ENCODE measurements around the gene ARHGAP19. TPM values are rescaled to one million over a fixed set of nuclear protein-coding genes. Genes with fewer than 3 reads are reported as not detected.

The ARHGAP19 gene
- total and polyA plus RNA-seq, 2 of the 8 experiments (the other 6 are each of a cell fraction or from before 2014, with no cell fraction given): 13.3 to 32.1 TPM

- Histone ChIP-seq H2BK12ac (ENCODE audit: low read depth, low read length) (no peak overlapping the region), H2AFZ (ENCODE audit: low read length) (no peak overlapping the region), H2BK5ac (ENCODE audit: low read depth, low read length) (no peak overlapping the region), H2BK20ac (ENCODE audit: low read length) (no peak overlapping the region), H3K23ac (ENCODE audit: insufficient read length) (no peak overlapping the region), H4K20me1 (replicated peaks in 1 of 2; ENCODE audit: control insufficient read depth in 1 of 2, insufficient read depth in 2 of 2, low read length in 2 of 2) (no peaks in the 10 kb centered on the region), H3K14ac (ENCODE audit: insufficient read length) (no peak overlapping the region), H4K91ac (replicated peaks; ENCODE audit: insufficient read length, low read length) (no peak overlapping the region), H3K27ac (ENCODE audit: low read depth, low read length) (no peak overlapping the region), H3K56ac (replicated peaks; ENCODE audit: insufficient read length, low read depth, low read length) (no peak overlapping the region), H3K9me3 (ENCODE audit: insufficient read depth in 2 of 2, low read depth in 1 of 2, low read length in 1 of 2) (no peaks in the 10 kb centered on the region), H2BK15ac (ENCODE audit: low read length) (no peak overlapping the region), H3K27me3 (replicated peaks in 1 of 4; ENCODE audit: control insufficient read depth in 3 of 4, extremely low read depth in 1 of 4, insufficient read depth in 3 of 4, low read length in 3 of 4) (peaks cover 15 to 35% (median 27%) of the 10 kb centered on the region in 4 experiments), H3K4ac (replicated peaks; ENCODE audit: insufficient read length, low read depth, low read length) (no peak overlapping the region), H3K4me1 (replicated peaks in 1 of 4; ENCODE audit: control insufficient read depth in 3 of 4, insufficient read depth in 4 of 4, low read length in 3 of 4) (peaks cover 2 to 7% (median 5%) of the 10 kb centered on the region in 4 experiments; a peak in 6 of 7 replicates), H3K79me2 (ENCODE audit: control insufficient read depth in 1 of 2, insufficient read depth in 2 of 2, low read length in 2 of 2) (no peaks in the 10 kb centered on the region), H2AK5ac (ENCODE audit: low read depth, low read length) (no peak overlapping the region), H3K18ac (ENCODE audit: extremely low read depth, low read length) (no peak overlapping the region), H3K4me3 (ENCODE audit: extremely low read depth in 1 of 4, insufficient read depth in 2 of 4, low read depth in 3 of 4, low read length in 4 of 4) (peak overlapping the region in 1 of 4 experiments; percentile 48; a peak in 4 of 8 replicates), H3K23me2 (ENCODE audit: low read depth, low read length) (peaks cover 8% of the 10 kb centered on the region; the same call in 1 of the 2 replicates), H2BK120ac (replicated peaks; ENCODE audit: low read depth, low read length) (no peak overlapping the region), H4K5ac (ENCODE audit: insufficient read length, low read depth, low read length) (no peak overlapping the region), H3K79me1 (ENCODE audit: low read depth, low read length) (no peaks in the 10 kb centered on the region), H3K9ac (replicated peaks in 1 of 4; ENCODE audit: extremely low read depth in 1 of 4, low read depth in 3 of 4, low read length in 3 of 4) (no peak overlapping the region), H3K4me2 (ENCODE audit: insufficient read depth in 1 of 2, low read depth in 2 of 2, low read length in 2 of 2) (peak overlapping the region in 1 of 2 experiments; percentile 56; a peak in 1 of 4 replicates), H4K8ac (ENCODE audit: extremely low read depth, insufficient read depth, low read length) (no peak overlapping the region; the same call in 1 of the 2 replicates), H3K36me3 (ENCODE audit: control insufficient read depth in 2 of 4, insufficient read depth in 4 of 4, low read length in 3 of 4) (no peaks in the 10 kb centered on the region)
- ChIA-PET POLR2A (ENCODE audit: partially characterized antibody) (interaction anchor here (1.0 kb wide), 1 partner anchor 17 kb away, joined by 4 read pairs; no protein-coding TSS in a partner anchor), CTCF (ENCODE audit: partially characterized antibody) (interaction anchor here (0.8 to 20.0 kb wide), 24 partner anchors 9 to 155 kb away, joined by 3 to 320 read pairs (median 6); no protein-coding TSS in a partner anchor)
- DNase-seq (ENCODE audit: low read depth in 1 of 2, low spot score in 2 of 2) (no peak), FAIRE-seq (no peak)
- 78% methylated on average over 8 of the region's 8 CpGs; no CpG with 5 or more reads in 1 of the 2 experiments for WGBS, 2 experiments (ENCODE audit: extremely low coverage in 1 of 2, insufficient coverage in 1 of 2, insufficient read length in 1 of 2, insufficient replicate concordance in 2 of 2, low coverage in 1 of 2, low lambda C conversion rate in 2 of 2, missing lambda C conversion rate in 1 of 2)
- TF ChIP-seq CHD1 (IDR thresholded peaks at IDR 0.05; ENCODE audit: low read depth, low read length) (no peak), SP1 (IDR thresholded peaks at IDR 0.05; ENCODE audit: low read depth, low read length) (no peak), NRF1 (IDR thresholded peaks at IDR 0.05; ENCODE audit: low read depth, low read length) (no peak), BACH1 (IDR thresholded peaks at IDR 0.05; ENCODE audit: low read length) (no peak), CEBPB (IDR thresholded peaks at IDR 0.05; ENCODE audit: low read depth, low read length) (no peak), SIN3A (conservative IDR thresholded peaks at IDR 0.05 in 1 of 2, IDR thresholded peaks at IDR 0.05 in 1 of 2; ENCODE audit: low read depth in 1 of 2, low read length in 2 of 2) (no peak), SIRT6 (IDR thresholded peaks at IDR 0.05; ENCODE audit: low read length) (no peak), SRF (IDR thresholded peaks at IDR 0.05; ENCODE audit: low read depth, low read length) (no peak), FOSL1 (IDR thresholded peaks at IDR 0.05; ENCODE audit: insufficient read depth, low read depth, low read length) (no peak), BRCA1 (IDR thresholded peaks at IDR 0.05; ENCODE audit: low read depth, low read length) (no peak), CBX8 (IDR thresholded peaks at IDR 0.05; ENCODE audit: borderline replicate concordance, low read depth, low read length) (no peak)
- TF ChIP-seq, protein P1, sequence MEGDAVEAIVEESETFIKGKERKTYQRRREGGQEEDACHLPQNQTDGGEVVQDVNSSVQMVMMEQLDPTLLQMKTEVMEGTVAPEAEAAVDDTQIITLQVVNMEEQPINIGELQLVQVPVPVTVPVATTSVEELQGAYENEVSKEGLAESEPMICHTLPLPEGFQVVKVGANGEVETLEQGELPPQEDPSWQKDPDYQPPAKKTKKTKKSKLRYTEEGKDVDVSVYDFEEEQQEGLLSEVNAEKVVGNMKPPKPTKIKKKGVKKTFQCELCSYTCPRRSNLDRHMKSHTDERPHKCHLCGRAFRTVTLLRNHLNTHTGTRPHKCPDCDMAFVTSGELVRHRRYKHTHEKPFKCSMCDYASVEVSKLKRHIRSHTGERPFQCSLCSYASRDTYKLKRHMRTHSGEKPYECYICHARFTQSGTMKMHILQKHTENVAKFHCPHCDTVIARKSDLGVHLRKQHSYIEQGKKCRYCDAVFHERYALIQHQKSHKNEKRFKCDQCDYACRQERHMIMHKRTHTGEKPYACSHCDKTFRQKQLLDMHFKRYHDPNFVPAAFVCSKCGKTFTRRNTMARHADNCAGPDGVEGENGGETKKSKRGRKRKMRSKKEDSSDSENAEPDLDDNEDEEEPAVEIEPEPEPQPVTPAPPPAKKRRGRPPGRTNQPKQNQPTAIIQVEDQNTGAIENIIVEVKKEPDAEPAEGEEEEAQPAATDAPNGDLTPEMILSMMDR (IDR thresholded peaks at IDR 0.05; ENCODE audit: control extremely low read depth in 1 of 3, insufficient read depth in 1 of 3, low read depth in 1 of 3, low read length in 3 of 3): no peak
Measured at GRCh38 chr10:97180363-97180755, 112.1 kb downstream of the ARHGAP19 start.
